KMS-11 (cell line): Measurements from ENCODE around the gene ARHGAP5.

Experiments
- H2AFZ ChIP-seq: fragments of 200-600 bp; sonication (generic); 2 replicates; pipeline ENCODE4 v1.6.1; 2016; ENCODE audit warnings: antibody characterized with exemption, mixed run types, low read depth
- H3K27ac ChIP-seq: fragments of 200-600 bp; sonication (generic); 2 replicates; pipeline ENCODE4 v1.6.1; 2016; ENCODE audit warnings: mild to moderate bottlenecking, mixed run types
- H3K27me3 ChIP-seq: fragments of 200-600 bp; sonication (generic); 2 replicates; pipeline ENCODE4 v1.6.1; 2017; ENCODE audit warnings: mild to moderate bottlenecking, low read depth, mixed run types, moderate library complexity; ENCODE audit not compliant: insufficient read depth
- H3K36me3 ChIP-seq: fragments of 200-600 bp; sonication (generic); 2 replicates; pipeline ENCODE4 v1.6.1; 2017; ENCODE audit warnings: mild to moderate bottlenecking, mixed run types; ENCODE audit not compliant: insufficient read depth
- H3K4me1 ChIP-seq: fragments of 200-600 bp; sonication (generic); 2 replicates; pipeline ENCODE4 v1.6.1; 2016; ENCODE audit warnings: mild to moderate bottlenecking, low read depth, mixed run types; ENCODE audit not compliant: poor library complexity, severe bottlenecking
- H3K4me2 ChIP-seq: fragments of 200-600 bp; sonication (generic); 2 replicates; pipeline ENCODE4 v1.7.0; 2016; ENCODE audit warnings: mild to moderate bottlenecking, mixed run types
- H3K4me3 ChIP-seq: fragments of 200-600 bp; sonication (generic); IDR thresholded peaks from 2 replicates; pipeline ENCODE4 v1.6.1; 2017; ENCODE audit warnings: low read depth, low read length, mixed read lengths; ENCODE audit not compliant: insufficient read depth
- H3K79me2 ChIP-seq: fragments of 200-600 bp; sonication (generic); 2 replicates; pipeline ENCODE4 v1.6.1; 2016; ENCODE audit warnings: low read depth, mixed run types; ENCODE audit not compliant: insufficient read depth
- H3K9ac ChIP-seq: fragments of 200-600 bp; sonication (generic); 2 replicates; pipeline ENCODE4 v1.6.1; 2016; ENCODE audit warnings: mild to moderate bottlenecking, mixed run types
- H4K20me1 ChIP-seq: fragments of 200-600 bp; sonication (generic); 2 replicates; pipeline ENCODE4 v1.6.1; 2016; ENCODE audit warnings: mild to moderate bottlenecking, mixed run types; ENCODE audit not compliant: insufficient read depth
- CTCF ChIP-seq: fragments of 200-600 bp; sonication (generic); conservative IDR thresholded peaks from 2 replicates; pipeline ENCODE4 v1.6.1; 2017; ENCODE audit warnings: low read depth, mild to moderate bottlenecking, antibody characterized with exemption, low read length, moderate library complexity, mixed read lengths

Gene ARHGAP5

GRCh38 chr14:32201816-32202490 lies 124.8 kb downstream of the ARHGAP5 start, which contains the start of gene RNU6-7:
TSS of gene RNU6-7 (plus strand) at chr14:32202045.
- TF ChIP-seq CTCF, result no peak
- peak within 1 kb of the TSS; percentile 85 for H3K27ac ChIP-seq

GRCh38 chr14:32202491-32202997 lies 125.4 kb downstream of the ARHGAP5 start:
- Histone ChIP-seq H3K4me1 (peaks cover 41% of the 10 kb centered on the region), H2AFZ (peak overlapping the region; percentile 80), H4K20me1 (no peaks in the 10 kb centered on the region), H3K4me3 (no peak overlapping the region), H3K9ac (peak overlapping the region; percentile 92; the same call in 1 of the 2 replicates), H3K36me3 (no peaks in the 10 kb centered on the region), H3K27ac (peak overlapping the region; percentile 85), H3K4me2 (peak overlapping the region; percentile 93), H3K27me3 (no peaks in the 10 kb centered on the region), H3K79me2 (no peaks in the 10 kb centered on the region)
- TF ChIP-seq CTCF, result no peak

More at GRCh38 chr14:32201816-32202490, 124.8 kb downstream of the ARHGAP5 start, which contains the start of gene RNU6-7:
- Histone ChIP-seq H3K9ac (peak within 1 kb of the TSS; percentile 92; the same call in 1 of the 2 replicates), H3K4me3 (no peak within 1 kb of the TSS), H3K36me3 (no peaks in the 10 kb centered on the region), H4K20me1 (no peaks in the 10 kb centered on the region), H3K27me3 (no peaks in the 10 kb centered on the region), H3K4me2 (peak within 1 kb of the TSS; percentile 93), H2AFZ (peak within 1 kb of the TSS; percentile 80), H3K4me1 (peaks cover 47% of the 10 kb centered on the region), H3K79me2 (no peaks in the 10 kb centered on the region)

- Histone ChIP-seq H3K27ac (peak within 1 kb of the TSS; percentile 85), H3K4me1 (peaks cover 36% of the 10 kb centered on the region), H4K20me1 (no peaks in the 10 kb centered on the region), H3K9ac (peak within 1 kb of the TSS; percentile 92), H3K27me3 (no peaks in the 10 kb centered on the region), H3K36me3 (no peaks in the 10 kb centered on the region), H3K4me2 (peak within 1 kb of the TSS; percentile 93), H2AFZ (peak within 1 kb of the TSS; percentile 81), H3K79me2 (no peaks in the 10 kb centered on the region), H3K4me3 (no peak within 1 kb of the TSS)
- TF ChIP-seq CTCF, result no peak
Measured at GRCh38 chr14:32202998-32203882, 126.1 kb downstream of the ARHGAP5 start, which contains the start of gene RNU6-8. TSS of gene RNU6-8 (minus strand) at chr14:32203269.

GRCh38 chr14:32203928-32204357 lies 126.8 kb downstream of the ARHGAP5 start:
- H2AFZ ChIP-seq, result peak overlapping the region; percentile 81
- peaks cover 28% of the 10 kb centered on the region for H3K4me1 ChIP-seq
- peak overlapping the region; percentile 85 for H3K27ac ChIP-seq
- TF ChIP-seq CTCF, result no peak
- H3K4me3 ChIP-seq, result no peak overlapping the region
- no peaks in the 10 kb centered on the region for H3K79me2 ChIP-seq
- H3K4me2 ChIP-seq, result peak overlapping the region; percentile 93
- no peaks in the 10 kb centered on the region for H3K27me3 ChIP-seq
- H4K20me1 ChIP-seq, result no peaks in the 10 kb centered on the region
- no peaks in the 10 kb centered on the region for H3K36me3 ChIP-seq
- H3K9ac ChIP-seq, result peak overlapping the region; percentile 92; the same call in 1 of the 2 replicates
